AG09319 (cell line): ENCODE measurements around the gene SBK1.

Experiments
- DNase-seq: peaks from one replicate; pipeline ENCODE4 v3.0.0-alpha.2; 2010; ENCODE audit warnings: low read depth; ENCODE audit errors: extremely low read depth
- TF ChIP-seq, protein P1 (sequence below): IDR thresholded peaks from 2 replicates; pipeline ENCODE4 v1.5.1; 2011; ENCODE audit warnings: low read depth, mild to moderate bottlenecking, inconsistent platforms, low read length, moderate library complexity

SBK1 gene

DNA sequence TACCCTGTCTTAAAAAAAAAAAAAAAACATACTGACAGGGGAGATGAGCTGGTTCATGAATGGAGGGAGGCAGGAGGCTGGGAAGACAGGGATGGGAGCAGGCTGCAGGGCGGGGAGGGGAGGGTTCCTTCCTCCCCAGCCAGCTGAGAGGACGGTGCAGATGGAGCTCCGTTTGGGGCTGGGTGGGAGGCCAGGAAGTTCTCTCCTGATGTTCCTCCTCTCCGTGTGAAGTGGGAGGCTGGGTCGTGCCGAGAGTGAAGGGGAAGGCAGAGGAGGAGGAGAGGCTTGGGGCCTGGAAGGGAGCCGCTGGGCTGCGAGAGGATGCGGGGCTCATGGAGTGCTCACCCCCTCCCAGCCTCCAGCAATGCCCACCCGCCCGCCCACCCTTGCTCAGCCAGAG is 21.3 kb downstream of the SBK1 start:
- TF ChIP-seq, protein P1, sequence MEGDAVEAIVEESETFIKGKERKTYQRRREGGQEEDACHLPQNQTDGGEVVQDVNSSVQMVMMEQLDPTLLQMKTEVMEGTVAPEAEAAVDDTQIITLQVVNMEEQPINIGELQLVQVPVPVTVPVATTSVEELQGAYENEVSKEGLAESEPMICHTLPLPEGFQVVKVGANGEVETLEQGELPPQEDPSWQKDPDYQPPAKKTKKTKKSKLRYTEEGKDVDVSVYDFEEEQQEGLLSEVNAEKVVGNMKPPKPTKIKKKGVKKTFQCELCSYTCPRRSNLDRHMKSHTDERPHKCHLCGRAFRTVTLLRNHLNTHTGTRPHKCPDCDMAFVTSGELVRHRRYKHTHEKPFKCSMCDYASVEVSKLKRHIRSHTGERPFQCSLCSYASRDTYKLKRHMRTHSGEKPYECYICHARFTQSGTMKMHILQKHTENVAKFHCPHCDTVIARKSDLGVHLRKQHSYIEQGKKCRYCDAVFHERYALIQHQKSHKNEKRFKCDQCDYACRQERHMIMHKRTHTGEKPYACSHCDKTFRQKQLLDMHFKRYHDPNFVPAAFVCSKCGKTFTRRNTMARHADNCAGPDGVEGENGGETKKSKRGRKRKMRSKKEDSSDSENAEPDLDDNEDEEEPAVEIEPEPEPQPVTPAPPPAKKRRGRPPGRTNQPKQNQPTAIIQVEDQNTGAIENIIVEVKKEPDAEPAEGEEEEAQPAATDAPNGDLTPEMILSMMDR: no peak
- DNase-seq: no peak

DNA sequence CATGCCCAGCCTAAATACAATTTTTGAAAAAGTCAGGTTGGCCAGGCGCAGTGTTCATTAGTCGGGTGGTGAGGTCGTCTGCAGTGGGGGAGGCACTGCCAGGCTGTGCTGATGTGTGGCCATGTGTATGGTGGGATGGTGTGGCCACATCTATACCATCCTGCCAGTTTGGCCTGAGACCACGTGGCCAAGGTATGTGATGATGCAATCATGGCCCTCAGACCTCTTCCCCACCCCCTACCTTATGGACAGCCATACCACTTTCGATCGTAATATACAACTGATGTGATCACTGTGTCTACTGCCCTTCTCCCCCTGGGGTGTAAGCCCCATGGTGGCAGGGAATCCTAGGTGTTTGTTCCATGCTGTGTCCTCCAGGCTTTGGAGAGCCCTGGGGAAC is 23.7 kb downstream of the SBK1 start:
- DNase-seq: no peak
- TF ChIP-seq, protein P1: no peak

DNA sequence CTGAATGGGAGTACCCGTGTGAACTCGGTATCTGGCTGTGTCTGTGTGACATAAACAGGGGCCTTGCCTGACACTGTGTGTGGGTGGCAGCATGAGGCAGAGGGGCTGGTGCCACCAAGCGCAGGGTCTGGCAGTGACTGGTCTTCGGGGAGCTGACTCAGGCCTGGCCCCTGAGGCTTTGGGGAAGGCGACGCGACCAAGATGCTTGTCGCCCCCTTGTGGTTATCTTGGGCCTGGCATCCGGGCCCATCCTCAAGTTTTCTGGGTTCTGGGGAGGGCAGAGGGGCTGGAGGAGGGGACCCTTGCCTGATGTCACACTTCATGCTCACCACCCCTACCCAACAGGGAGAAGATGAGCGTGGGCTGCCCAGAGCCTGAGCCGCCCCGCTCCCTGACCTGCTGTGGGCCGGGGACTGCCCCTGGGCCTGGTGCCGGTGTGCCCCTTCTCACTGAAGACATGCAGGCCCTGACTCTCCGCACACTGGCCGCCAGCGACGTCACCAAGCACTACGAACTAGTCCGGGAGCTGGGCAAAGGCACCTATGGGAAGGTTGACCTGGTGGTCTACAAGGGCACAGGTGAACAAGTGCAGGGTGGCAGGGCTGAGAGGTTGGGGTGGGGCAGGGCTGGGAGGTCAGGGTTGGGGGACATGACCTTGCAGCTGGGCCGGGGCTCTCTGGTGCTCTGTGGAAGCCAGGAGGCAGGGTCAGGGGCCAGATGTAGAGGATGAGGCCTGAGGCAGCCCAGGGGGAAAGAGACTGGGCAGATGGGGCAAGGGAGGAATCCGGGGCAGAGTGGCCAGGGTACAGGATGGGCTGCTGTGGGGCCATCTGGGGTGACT is 24.9 kb downstream of the SBK1 start:
- TF ChIP-seq, protein P1: peak; percentile 83
- no peak for DNase-seq

DNA sequence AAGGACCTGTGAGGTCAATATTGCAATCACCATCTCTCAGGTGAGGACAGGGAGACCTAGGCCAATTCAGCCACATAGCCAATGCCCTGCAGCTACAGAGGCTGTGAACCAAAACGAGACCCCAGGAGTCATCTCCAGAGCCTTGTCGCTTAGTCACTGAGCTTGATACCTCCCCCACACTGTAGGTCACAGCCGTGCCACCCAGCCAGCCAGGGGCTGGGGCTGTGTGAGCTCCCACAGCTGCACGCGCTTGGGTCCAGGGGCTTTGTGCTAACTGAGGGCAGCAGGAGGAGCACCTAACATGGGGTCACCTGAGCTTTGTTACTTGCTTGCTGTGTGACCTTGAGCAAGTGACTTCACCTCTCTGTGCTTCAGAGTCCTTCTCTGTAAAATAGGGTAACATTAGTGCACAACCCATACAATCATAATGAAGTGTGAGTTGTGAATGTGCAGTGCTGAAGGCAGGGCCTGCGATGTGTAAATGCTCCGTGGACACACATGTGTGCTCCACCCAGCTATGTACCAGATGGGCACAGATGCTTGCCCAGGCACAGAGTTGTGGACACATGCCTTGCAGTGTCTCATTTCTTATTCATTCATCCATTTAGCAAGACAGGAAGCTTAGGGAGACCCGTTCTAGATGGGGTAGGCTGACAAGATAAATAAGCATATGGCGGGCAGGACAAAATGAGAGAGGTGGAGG is 25.9 kb downstream of the SBK1 start:
- no peak for DNase-seq
- TF ChIP-seq, protein P1: no peak

DNA sequence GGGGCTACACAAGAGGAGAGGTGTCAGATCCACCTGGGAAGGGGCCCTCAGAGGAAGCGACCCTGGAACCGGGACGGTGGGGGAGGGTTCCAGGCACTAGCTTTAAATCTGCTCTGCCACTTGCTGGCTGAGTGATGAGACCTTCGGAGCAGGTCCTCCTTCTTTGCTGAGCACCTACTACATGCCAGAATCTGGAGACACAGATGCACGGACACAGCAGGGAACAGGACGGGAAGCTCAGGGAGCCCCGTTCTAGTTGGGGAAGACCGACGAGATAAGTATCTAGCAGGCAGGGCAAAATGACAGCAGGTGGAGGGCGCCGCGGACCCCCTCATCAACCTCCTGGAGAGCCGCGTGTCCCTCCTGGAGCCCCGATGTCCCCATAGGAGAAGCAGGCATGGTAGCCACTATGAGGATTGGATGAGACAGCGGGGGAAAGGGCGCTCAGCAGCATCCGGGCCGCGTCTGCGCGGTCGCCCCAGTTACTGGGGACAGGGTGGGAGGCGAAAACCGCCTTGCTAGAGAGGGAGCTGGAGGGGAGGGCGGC is 27.2 kb downstream of the SBK1 start:
- TF ChIP-seq, protein P1: no peak

DNA sequence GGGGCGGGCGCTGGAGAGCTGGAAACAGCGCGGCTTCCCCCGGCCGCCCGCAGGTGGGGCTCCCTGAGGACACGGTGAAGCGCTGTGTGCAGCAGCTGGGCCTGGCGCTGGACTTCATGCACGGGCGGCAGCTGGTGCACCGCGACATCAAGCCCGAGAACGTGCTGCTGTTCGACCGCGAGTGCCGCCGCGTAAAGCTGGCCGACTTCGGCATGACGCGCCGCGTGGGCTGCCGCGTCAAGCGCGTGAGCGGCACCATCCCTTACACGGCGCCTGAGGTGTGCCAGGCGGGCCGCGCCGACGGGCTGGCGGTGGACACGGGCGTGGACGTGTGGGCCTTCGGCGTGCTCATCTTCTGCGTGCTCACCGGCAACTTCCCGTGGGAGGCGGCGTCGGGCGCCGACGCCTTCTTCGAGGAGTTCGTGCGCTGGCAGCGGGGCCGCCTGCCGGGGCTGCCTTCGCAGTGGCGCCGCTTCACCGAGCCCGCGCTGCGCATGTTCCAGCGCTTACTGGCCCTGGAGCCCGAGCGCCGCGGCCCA is 27.8 kb downstream of the SBK1 start:
- DNase-seq: no peak
- TF ChIP-seq, protein P1: no peak

More for the DNA sequence above, 27.2 kb downstream of the SBK1 start:
- no peak for DNase-seq

DNA sequence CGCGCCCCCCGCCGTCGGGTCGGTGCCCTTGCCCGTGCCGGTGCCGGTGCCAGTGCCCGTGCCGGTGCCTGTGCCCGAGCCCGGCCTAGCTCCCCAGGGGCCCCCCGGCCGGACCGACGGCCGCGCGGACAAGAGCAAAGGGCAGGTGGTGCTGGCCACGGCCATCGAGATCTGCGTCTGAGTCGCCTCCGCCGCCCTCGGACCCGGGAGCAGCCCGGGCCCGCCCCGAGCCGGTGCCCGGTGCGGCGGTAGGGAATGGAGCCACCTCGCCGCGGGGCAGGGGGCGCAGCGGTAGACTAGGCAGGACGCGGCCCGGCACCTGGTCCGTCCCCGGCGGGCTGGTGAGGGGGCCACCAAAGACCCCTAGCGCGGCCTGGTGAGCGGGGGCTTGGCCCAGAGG is 28.4 kb downstream of the SBK1 start:
- TF ChIP-seq, protein P1: no peak
- no peak for DNase-seq
